Fibroblast of lung (primary cell): Measurements from ENCODE around the gene COL27A1.

ENCODE experiments used
- CTCF ChIP-seq, 2 donors: IDR thresholded peaks in 1 of 2; conservative IDR thresholded peaks in 1 of 2; 1 replicate in 1 of 2; 2 replicates in 1 of 2; pipeline ENCODE4 v1.5.1; 2011 to 2012; ENCODE audit warnings: low read length in 2 of 2, control low read depth in 1 of 2, inconsistent platforms in 1 of 2, low read depth in 1 of 2, mild to moderate bottlenecking in 1 of 2
- EZH2 ChIP-seq: IDR thresholded peaks from 2 replicates; pipeline ENCODE4 v1.5.1; 2012; ENCODE audit warnings: low read length, control low read depth, mild to moderate bottlenecking; ENCODE audit errors: missing control alignments

- TF ChIP-seq CTCF (conservative IDR thresholded peaks at IDR 0.05 in 1 of 2, IDR thresholded peaks at IDR 0.05 in 1 of 2; ENCODE audit: low read depth in 1 of 2, low read length in 2 of 2), result no peak
- TF ChIP-seq EZH2, result no peak
Observed at GRCh38 chr9:114356792-114357191, 201.5 kb downstream of the COL27A1 start.
